Naive B cell (primary cell): Measurements from ENCODE around the gene SRRD. TPM values are rescaled to one million over a fixed set of nuclear protein-coding genes. Genes with fewer than 3 reads are reported as not detected.

Experiments used
- ATAC-seq, 2 donors: fragments of 150-1000 bp; cut with Tn5 transposase; 2 replicates each; pipeline ENCODE4 v1.10.0; 2021; ENCODE audit warnings: low read depth in 2 of 2, mild to moderate bottlenecking in 2 of 2, moderate library complexity in 2 of 2
- DNase-seq: peaks from one replicate; pipeline ENCODE4 v3.0.0; 2022
- H3K27ac Mint-ChIP-seq, 6 donors: one replicate each; pipeline ENCODE4 v1.8.0; 2020 to 2022; ENCODE audit warnings: mild to moderate bottlenecking in 6 of 6, mixed read lengths in 6 of 6, moderate library complexity in 5 of 6, inconsistent platforms in 2 of 6
- H3K27me3 Mint-ChIP-seq, 3 donors: one replicate each; pipeline ENCODE4 v1.8.0; 2021 to 2022; ENCODE audit warnings: mixed read lengths in 3 of 3, mild to moderate bottlenecking in 1 of 3
- H3K36me3 Mint-ChIP-seq, 2 donors: one replicate each; pipeline ENCODE4 v1.8.0; 2020 to 2022; ENCODE audit warnings: mixed read lengths in 2 of 2, inconsistent platforms in 1 of 2, mild to moderate bottlenecking in 1 of 2
- H3K4me1 Mint-ChIP-seq, 3 donors: one replicate each; pipeline ENCODE4 v1.8.0; 2020 to 2022; ENCODE audit warnings: mixed read lengths in 3 of 3, inconsistent platforms in 1 of 3, mild to moderate bottlenecking in 1 of 3, moderate library complexity in 1 of 3
- H3K4me3 Mint-ChIP-seq, 8 donors: one replicate each; pipeline ENCODE4 v1.8.0; 2020 to 2022; ENCODE audit warnings: mild to moderate bottlenecking in 8 of 8, mixed read lengths in 8 of 8, moderate library complexity in 8 of 8, inconsistent platforms in 2 of 8
- H3K9me3 Mint-ChIP-seq, 7 donors: one replicate each; pipeline ENCODE4 v1.8.0; 2020 to 2022; ENCODE audit warnings: mixed read lengths in 7 of 7, mild to moderate bottlenecking in 5 of 7, inconsistent platforms in 2 of 7, moderate library complexity in 1 of 7
- polyA plus RNA-seq, 6 donors: library from polyadenylated mRNA; unstranded; fragments of 300-500 nt; fragmentation: Illumina TruSeq; gene quantifications; one replicate each; pipeline ENCODE4 v1.2.3, GENCODE V29; 2021; ENCODE audit warnings: low read depth in 6 of 6

The SRRD gene
- polyA plus RNA-seq, 6 donors from 2014 or later = 17.5 to 28.3 (median 22.7) TPM

DNA sequence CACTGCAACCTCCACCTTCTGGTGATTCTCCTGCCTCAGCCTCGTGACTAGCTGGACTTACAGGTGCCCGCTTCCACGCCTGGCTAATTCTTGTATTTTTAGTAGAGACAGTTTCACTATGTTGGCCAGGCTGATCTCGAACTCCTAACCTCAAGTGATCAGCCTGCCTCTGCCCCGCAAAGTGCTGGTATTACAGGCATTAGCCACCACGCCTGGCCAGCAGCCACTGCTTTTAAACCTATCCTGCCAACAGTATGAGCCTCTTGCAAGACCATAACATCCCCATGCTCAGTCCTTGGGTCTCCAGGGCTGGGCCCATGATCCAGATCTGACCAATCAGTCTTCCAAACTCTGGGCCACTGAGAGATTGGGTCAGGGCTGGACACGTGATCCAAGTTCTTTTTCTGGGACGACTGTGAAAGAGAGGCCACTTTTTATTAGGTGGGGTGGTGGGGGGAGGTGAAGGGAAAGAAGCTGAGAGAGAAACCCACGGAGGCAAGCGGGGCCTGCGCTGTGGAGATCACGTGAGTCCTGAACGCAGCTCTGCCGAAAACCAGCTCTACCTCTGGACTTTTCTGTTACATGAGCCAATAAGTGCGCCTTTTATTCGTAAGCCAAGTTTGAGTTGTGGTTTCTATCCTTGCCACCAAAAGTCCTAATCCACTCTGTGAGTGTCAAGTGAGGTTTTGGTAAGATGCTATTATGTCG is 36.7 kb upstream of the SRRD start:
- Mint-ChIP-seq H3K4me1 (peaks cover 0 to 11% (median 4%) of the 10 kb centered on the region in 3 donors), H3K9me3 (no peaks in the 10 kb centered on the region), H3K4me3 (peak overlapping the region in 1 of 8 donors; percentile 22), H3K36me3 (peaks cover 0 to 17% of the 10 kb centered on the region in 2 donors), H3K27me3 (no peaks in the 10 kb centered on the region), H3K27ac (peak overlapping the region in 3 of 6 donors; percentile 20 to 84 (median 43))
- DNase-seq (no peak), ATAC-seq (no peak)

DNA sequence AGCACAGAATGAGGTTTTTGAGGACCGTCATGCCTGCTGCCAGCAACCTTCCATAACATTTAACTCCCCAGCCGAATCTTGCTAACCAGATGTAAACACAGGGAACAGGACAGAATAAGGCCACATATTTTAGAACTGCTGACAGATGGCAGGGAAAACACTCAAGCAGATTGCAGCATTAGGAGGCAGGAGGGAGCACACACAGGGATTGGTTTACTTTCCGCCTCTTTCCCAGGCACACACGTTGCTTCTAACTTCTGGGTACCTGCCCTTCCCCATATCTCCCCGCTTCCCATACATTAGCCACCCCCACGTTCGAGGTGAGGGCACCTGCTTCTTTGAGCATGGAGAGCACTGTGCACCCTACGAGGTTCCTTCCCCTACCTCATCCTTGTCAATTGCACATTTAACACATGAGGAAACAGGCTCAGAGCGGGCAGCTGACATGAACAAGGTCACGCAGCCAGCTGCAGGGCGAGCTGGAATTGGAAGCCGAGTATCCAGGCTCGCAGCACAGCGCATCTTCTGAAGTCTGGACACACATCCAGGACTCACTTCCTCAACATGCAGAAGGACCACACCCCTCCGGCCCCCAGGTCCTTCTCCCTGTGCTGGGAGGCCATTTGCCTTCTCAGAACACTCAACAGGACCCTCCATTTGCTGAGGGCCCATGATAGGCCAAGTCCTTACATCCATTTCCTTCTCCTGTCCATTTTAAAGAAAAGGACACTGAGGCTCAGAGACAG is 35.9 kb upstream of the SRRD start:
- Mint-ChIP-seq H3K4me3 (no peak overlapping the region), H3K36me3 (peaks cover 0 to 18% of the 10 kb centered on the region in 2 donors), H3K27ac (peak overlapping the region in 4 of 6 donors; percentile 6 to 39 (median 20)), H3K4me1 (peaks cover 0 to 5% (median 0%) of the 10 kb centered on the region in 3 donors), H3K9me3 (no peaks in the 10 kb centered on the region), H3K27me3 (no peaks in the 10 kb centered on the region)
- ATAC-seq (no peak), DNase-seq (no peak)

GRCh38 chr22:26448334-26448733 is 35.3 kb upstream of the SRRD start:
- H3K36me3 Mint-ChIP-seq = peaks cover 0 to 18% of the 10 kb centered on the region in 2 donors
- no peaks in the 10 kb centered on the region for H3K9me3 Mint-ChIP-seq
- ATAC-seq (no peak), DNase-seq (no peak)
- H3K27ac Mint-ChIP-seq = peak overlapping the region in 1 of 6 donors; percentile 39
- H3K4me3 Mint-ChIP-seq = no peak overlapping the region
- H3K4me1 Mint-ChIP-seq = peaks cover 0 to 3% (median 0%) of the 10 kb centered on the region in 3 donors
- H3K27me3 Mint-ChIP-seq = no peaks in the 10 kb centered on the region

GRCh38 chr22:26448941-26449340 is 34.7 kb upstream of the SRRD start:
- peaks cover under 1 to 15% of the 10 kb centered on the region in 2 donors for H3K36me3 Mint-ChIP-seq
- no peaks in the 10 kb centered on the region for H3K27me3 Mint-ChIP-seq
- no peak for DNase-seq

GRCh38 chr22:26450453-26451185 is 33.1 kb upstream of the SRRD start:
- no peak for DNase-seq

More at GRCh38 chr22:26448941-26449340, 34.7 kb upstream of the SRRD start:
- H3K4me3 Mint-ChIP-seq = no peak overlapping the region
- H3K9me3 Mint-ChIP-seq = no peaks in the 10 kb centered on the region
- ATAC-seq = no peak
- H3K27ac Mint-ChIP-seq = peak overlapping the region in 3 of 6 donors; percentile 30 to 79 (median 59)
- H3K4me1 Mint-ChIP-seq = peaks cover 0 to 3% (median 0%) of the 10 kb centered on the region in 3 donors

GRCh38 chr22:26452236-26453016 is 31.3 kb upstream of the SRRD start:
- ATAC-seq = no peak
- Mint-ChIP-seq H3K27ac (no peak overlapping the region), H3K4me3 (no peak overlapping the region), H3K27me3 (no peaks in the 10 kb centered on the region), H3K36me3 (peaks cover 9 to 10% of the 10 kb centered on the region in 2 donors), H3K4me1 (peaks cover 0 to 3% (median 0%) of the 10 kb centered on the region in 3 donors), H3K9me3 (no peaks in the 10 kb centered on the region)
- no peak for DNase-seq

More at GRCh38 chr22:26450453-26451185, 33.1 kb upstream of the SRRD start:
- H3K4me1 Mint-ChIP-seq = peaks cover 0 to 3% (median 0%) of the 10 kb centered on the region in 3 donors
- H3K27ac Mint-ChIP-seq = peak overlapping the region in 3 of 6 donors; percentile 63 to 78 (median 74)
- H3K27me3 Mint-ChIP-seq = no peaks in the 10 kb centered on the region
- no peaks in the 10 kb centered on the region for H3K9me3 Mint-ChIP-seq
- peaks cover 4 to 9% of the 10 kb centered on the region in 2 donors for H3K36me3 Mint-ChIP-seq
- ATAC-seq = no peak
- H3K4me3 Mint-ChIP-seq = no peak overlapping the region

DNA sequence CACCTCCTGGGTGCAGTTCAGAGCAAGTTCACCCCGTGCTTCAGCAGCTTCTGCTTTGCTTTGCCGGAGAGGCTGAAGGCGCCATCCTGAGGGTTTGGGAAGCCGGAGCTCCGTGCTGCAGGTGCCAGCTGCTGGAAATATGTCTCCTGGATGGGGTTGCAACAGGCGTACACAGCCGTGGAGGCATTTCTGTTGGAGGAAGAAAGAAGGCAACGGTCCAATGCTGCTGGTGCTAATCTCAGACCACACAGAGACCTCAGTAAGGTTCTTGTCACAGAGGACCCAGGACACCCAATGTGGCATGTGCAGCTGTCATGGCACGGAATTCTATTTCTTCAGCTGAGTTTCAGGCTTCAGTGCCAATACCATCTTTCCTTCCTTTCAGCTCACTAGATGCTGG is 30.5 kb upstream of the SRRD start:
- no peaks in the 10 kb centered on the region for H3K27me3 Mint-ChIP-seq
- ATAC-seq (no peak), DNase-seq (no peak)
- no peaks in the 10 kb centered on the region for H3K4me1 Mint-ChIP-seq
- H3K9me3 Mint-ChIP-seq = no peaks in the 10 kb centered on the region
- H3K27ac Mint-ChIP-seq = no peak overlapping the region
- peaks cover 13 to 16% of the 10 kb centered on the region in 2 donors for H3K36me3 Mint-ChIP-seq
- no peak overlapping the region for H3K4me3 Mint-ChIP-seq

GRCh38 chr22:26453812-26454500 is 29.7 kb upstream of the SRRD start:
- Mint-ChIP-seq H3K27ac (no peak overlapping the region), H3K9me3 (no peaks in the 10 kb centered on the region), H3K27me3 (no peaks in the 10 kb centered on the region), H3K4me3 (peak overlapping the region in 1 of 8 donors; percentile 44), H3K36me3 (peaks cover 13 to 16% of the 10 kb centered on the region in 2 donors), H3K4me1 (no peaks in the 10 kb centered on the region)
- ATAC-seq (no peak), DNase-seq (no peak)

DNA sequence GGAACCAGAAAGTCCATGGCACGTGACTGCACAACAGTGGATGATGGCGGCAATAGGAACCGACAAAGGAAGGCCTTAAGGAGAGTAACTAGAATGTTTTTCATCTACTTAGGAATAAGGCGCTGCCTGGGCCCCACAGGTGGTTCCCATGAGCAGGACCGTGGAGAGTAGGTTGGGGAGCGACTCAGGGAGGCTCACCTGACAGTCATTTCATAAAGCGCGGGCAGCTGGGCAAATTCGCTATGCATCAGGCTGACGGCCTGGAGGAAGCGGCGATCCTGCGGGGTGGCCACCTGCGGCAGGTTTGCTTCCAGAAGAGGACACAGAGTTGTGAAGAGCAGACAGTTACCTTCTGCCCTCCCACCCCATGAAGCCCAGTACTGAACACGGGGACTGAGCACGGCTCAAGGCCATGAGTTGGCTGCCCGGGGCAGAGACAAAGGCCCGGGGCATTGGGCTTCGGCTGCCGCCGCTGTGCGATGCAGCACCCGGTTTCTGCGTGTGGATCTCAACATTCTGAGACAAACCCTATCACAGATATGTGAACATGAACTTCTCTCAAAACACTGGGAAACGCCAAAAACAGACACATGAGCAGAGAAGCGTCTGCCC is 25.9 kb upstream of the SRRD start:
- no peak for ATAC-seq
- no peaks in the 10 kb centered on the region for H3K27me3 Mint-ChIP-seq
- H3K9me3 Mint-ChIP-seq = no peaks in the 10 kb centered on the region
- H3K36me3 Mint-ChIP-seq = peaks cover 7 to 15% of the 10 kb centered on the region in 2 donors
- no peak overlapping the region for H3K4me3 Mint-ChIP-seq
- DNase-seq = no peak
- no peaks in the 10 kb centered on the region for H3K4me1 Mint-ChIP-seq
- peak overlapping the region in 1 of 6 donors; percentile 91 for H3K27ac Mint-ChIP-seq

GRCh38 chr22:26460202-26460601 is 23.5 kb upstream of the SRRD start:
- Mint-ChIP-seq H3K9me3 (no peaks in the 10 kb centered on the region), H3K27me3 (no peaks in the 10 kb centered on the region), H3K4me3 (no peak overlapping the region), H3K36me3 (peaks cover 12 to 17% of the 10 kb centered on the region in 2 donors), H3K4me1 (no peaks in the 10 kb centered on the region), H3K27ac (peak overlapping the region in 1 of 6 donors; percentile 49)
- ATAC-seq (no peak), DNase-seq (no peak)

- Mint-ChIP-seq H3K36me3 (peaks cover 8 to 27% of the 10 kb centered on the region in 2 donors), H3K4me1 (no peaks in the 10 kb centered on the region), H3K4me3 (peak overlapping the region in 1 of 8 donors; percentile 60), H3K27ac (no peak overlapping the region), H3K27me3 (no peaks in the 10 kb centered on the region), H3K9me3 (no peaks in the 10 kb centered on the region)
- no peak for ATAC-seq
- peak; percentile 28 for DNase-seq
Measured at GRCh38 chr22:26461188-26461810, 22.4 kb upstream of the SRRD start.

DNA sequence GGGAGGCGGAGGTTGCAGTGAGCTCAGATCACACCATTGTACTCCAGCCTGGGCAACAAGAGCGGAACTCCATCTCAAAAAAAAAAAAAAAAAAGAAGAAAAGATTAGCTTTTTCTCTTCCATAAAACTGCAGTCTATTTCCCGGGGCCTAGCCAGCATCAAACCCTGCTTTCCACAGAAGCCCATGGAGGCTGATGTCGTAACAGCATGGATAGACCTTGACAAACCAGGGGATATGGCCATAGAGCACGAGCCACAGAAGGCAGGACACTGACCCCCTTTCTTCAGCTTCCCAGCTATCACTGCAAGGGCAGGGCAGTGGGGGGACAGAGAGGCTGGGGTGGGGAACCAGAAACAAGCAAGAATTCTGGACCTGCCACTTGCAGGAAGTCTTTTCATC is 21.6 kb upstream of the SRRD start:
- Mint-ChIP-seq H3K9me3 (no peaks in the 10 kb centered on the region), H3K27ac (no peak overlapping the region), H3K36me3 (peaks cover 8 to 31% of the 10 kb centered on the region in 2 donors), H3K4me3 (no peak overlapping the region), H3K4me1 (no peaks in the 10 kb centered on the region), H3K27me3 (no peaks in the 10 kb centered on the region)
- DNase-seq (no peak), ATAC-seq (no peak)
